HG03039 (cell line): Measurements from ENCODE around the gene BCL2.

Experiments
- ATAC-seq: cut with Tn5 transposase; IDR thresholded peaks from one replicate; pipeline ENCODE4 v1.9.1; 2021; ENCODE audit warnings: mild to moderate bottlenecking, moderate library complexity; ENCODE audit not compliant: unreplicated experiment

Gene BCL2

GRCh38 chr18:63260380-63260754 lies 59.2 kb downstream of the BCL2 start:
- no peak for ATAC-seq

- no peak for ATAC-seq
Observed at GRCh38 chr18:63259567-63260379, 59.8 kb downstream of the BCL2 start.

- ATAC-seq = no peak
Observed at GRCh38 chr18:63258749-63259566, 60.6 kb downstream of the BCL2 start.

- no peak for ATAC-seq
Observed at GRCh38 chr18:63257453-63257852, 62.1 kb downstream of the BCL2 start.

DNA sequence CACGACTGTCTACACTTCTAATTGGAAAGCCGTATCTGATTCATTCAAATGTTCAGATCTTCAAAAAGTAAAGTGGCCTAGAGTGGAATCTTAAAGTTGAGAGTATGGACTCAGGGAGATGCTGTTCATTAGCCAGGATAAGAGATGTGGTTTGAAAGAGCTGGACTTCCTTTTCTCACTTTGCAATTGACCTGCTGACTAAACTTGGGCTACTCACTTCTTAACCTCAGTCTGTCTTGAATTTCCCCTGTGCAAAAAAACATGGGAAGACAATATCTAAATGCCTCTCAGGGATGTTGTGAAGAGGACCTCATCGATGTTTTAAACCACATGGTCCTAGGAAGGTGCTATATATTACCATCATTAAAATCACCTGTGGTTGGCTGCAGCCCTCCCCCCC lies 64.1 kb downstream of the BCL2 start:
- ATAC-seq = no peak

DNA sequence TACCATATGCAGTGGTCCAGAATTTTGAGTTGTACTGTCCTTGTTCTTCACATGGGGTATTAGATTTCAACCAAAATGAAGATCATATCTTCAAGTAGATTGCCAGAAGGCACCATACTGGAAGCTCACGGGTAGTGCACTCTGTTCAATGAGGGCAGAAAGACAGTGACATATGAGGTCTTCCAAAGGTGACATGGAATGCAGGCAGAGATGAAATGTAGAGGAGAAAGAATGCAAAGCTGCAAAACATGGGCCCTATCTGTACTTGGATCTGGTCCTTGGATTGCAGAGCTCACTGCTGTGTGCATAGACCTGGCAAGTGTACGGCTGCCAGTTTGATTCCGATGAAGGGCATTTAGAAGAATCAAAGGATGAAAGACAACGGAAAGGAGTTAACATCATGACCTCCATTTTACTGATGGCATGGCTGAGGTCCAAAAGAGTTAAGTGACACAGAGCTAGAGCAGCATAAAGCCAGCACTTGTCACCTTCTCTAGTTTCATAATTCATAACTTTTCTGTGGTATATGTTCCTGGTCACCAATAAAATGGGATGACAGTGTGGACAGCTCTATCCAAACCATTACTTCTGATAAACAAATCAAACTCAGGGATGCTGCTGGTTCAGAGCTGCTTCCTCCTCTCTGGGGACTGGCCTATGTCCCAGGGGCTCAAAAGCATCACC lies 64.7 kb downstream of the BCL2 start:
- ATAC-seq = no peak

DNA sequence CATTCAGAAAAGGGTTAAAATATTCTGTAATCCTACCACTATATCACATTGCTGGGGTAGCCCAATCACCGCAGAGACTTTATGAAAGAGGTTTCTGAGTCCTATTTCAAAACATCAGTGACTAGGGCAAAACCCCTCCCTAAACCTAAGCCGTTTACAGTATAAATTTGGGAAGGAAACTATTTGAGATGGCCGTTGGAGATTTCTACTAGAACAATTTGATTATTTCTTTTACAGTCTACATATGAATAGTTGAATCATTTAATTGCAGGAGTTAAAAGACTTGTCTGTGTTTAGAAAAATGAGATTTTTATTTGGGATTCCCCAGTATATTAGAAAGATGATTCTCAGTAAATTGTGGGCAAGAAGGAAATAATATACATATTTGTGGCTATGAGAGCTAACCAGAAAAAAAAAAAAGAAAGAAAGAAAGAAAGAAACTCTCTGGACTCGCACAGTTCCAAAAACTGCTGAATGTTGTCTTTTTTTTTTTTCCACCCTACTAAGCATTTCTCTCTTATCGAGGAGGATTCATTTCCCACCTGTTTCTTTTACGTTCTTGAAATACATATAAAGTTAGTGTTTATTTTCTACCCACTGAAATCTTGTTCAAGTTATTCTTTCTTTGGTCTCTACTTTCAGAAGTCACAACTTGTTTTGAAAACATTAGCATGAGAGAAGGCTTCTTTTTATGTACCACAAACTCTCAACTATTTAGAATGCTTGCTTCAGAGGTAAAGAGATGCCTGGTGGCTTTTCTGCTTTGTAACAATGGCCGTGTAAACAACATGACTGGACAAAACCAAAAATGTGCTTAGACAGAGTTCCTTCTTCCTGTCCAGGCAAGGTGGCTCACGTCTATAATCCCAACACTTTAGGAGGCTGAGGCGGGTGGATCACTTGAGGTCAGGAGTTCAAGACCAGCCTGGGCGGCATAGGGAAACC lies 65.9 kb downstream of the BCL2 start:
- no peak for ATAC-seq

- no peak for ATAC-seq
Observed at GRCh38 chr18:63253014-63253413, 66.6 kb downstream of the BCL2 start.

GRCh38 chr18:63249771-63250170 lies 69.8 kb downstream of the BCL2 start:
- no peak for ATAC-seq

DNA sequence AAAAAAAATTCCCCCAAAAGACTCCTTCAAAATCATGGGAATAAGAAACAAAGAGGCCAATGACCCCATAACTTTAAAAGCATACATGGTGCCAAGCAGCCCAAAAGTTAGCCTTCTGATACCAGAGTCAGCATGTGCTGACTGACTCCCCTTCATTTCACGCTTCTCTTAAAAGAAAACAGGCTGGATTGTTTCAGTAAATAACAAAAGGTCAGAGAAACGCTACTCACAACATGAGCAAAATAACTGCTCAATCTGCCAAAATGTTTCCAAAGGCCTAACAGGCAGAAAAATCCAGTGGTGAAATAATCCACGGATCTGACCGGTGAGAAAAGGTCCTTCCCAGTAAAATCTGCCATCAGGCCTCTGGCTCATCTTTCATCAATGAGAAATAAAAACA lies 71.6 kb downstream of the BCL2 start:
- no peak for ATAC-seq

- ATAC-seq = no peak
Observed at GRCh38 chr18:63247506-63247905, 72.1 kb downstream of the BCL2 start.

DNA sequence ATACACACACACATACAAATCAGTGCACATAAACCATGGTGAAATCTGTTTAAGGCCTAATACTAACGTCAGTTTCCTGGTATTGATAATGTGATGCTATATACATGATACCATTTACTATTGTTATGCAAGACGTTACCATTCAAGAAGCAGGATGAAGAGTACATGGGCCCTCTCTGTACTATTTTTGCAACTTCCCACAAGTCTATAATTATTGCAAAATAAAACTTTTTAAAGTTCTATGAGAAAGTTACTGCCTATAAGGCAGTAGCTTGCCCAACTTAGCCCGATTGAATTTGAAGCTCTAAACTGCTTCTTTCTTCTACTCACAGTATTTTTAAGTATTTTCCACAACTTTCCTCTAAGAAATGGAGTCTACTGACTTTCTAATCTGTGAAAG lies 74.0 kb downstream of the BCL2 start:
- ATAC-seq = no peak

DNA sequence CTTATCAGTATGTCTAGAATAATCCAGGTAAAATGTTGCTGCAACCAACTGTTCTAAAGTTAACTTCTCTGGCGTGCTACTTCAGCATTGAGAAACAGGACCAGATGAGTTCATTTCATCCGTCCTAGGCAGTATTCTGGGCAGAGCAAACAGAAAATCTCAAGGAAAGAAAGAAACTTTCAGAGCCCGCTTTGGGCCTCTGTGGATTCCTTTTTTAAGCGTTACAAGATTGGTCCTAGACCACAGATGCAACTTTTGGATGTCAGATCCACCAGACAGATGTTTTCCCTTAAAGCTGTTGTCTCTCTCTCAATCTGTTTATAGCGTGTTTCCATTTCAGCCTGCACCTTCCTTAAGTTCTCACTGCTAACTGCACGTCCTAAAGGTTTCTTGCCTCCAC lies 75.0 kb downstream of the BCL2 start:
- no peak for ATAC-seq

GRCh38 chr18:63241760-63242159 lies 77.8 kb downstream of the BCL2 start:
- ATAC-seq = no peak

- ATAC-seq = no peak
Observed at GRCh38 chr18:63241317-63241712, 78.3 kb downstream of the BCL2 start.

DNA sequence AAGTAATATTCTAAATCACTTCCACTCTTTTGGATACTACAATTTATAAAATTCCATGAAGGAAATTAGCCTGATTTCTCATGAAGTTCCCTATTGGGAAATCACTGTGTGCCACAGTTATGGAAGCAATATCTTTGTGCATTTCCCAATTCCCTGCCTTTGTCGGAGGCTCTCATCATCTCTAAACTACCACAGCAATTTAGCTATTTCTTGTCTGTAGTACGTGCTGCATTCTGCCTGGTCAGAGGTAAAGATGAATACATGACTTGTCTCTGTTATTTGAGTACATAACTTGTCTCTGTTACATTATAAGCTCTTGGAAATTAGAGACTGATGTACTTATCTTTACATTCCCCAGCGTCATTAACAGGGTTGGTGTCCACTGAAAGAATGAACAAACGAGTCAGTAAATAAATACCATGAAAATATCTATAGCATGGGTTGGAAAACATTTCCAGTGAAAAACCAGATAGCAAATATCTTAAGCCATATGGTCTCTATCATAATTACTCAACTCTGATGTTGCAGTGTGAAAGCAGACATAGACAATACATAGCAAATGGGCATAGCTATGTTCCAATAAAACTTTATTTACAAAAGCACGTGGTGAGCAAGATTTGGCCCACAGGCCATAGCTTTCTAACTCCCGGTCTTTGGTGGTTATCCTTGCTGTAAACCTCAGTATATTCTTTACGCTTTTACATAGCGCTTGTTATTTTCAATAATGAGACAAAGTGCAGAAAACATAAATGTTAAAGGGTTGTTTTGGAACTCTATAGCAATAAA lies 78.8 kb downstream of the BCL2 start:
- no peak for ATAC-seq

- ATAC-seq = no peak
Observed at GRCh38 chr18:63238693-63239075, 80.9 kb downstream of the BCL2 start.

- ATAC-seq = no peak
Observed at GRCh38 chr18:63237881-63238692, 81.5 kb downstream of the BCL2 start.
